Mesangial cell (primary cell): ENCODE data around the gene DNAJC3. TPM values are rescaled to one million over a fixed set of nuclear protein-coding genes. Genes with fewer than 3 reads are reported as not detected.

Experiments used
- total RNA-seq: library from RNA; depleted of rRNA; stranded (reverse); fragments of >200 nt; gene quantifications from 2 replicates; pipeline ENCODE4 v1.2.3, GENCODE V29; 2015

DNAJC3 gene, protein sequence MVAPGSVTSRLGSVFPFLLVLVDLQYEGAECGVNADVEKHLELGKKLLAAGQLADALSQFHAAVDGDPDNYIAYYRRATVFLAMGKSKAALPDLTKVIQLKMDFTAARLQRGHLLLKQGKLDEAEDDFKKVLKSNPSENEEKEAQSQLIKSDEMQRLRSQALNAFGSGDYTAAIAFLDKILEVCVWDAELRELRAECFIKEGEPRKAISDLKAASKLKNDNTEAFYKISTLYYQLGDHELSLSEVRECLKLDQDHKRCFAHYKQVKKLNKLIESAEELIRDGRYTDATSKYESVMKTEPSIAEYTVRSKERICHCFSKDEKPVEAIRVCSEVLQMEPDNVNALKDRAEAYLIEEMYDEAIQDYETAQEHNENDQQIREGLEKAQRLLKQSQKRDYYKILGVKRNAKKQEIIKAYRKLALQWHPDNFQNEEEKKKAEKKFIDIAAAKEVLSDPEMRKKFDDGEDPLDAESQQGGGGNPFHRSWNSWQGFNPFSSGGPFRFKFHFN
- total RNA-seq: 15.8 and 20.2 TPM in 2 replicates

DNA sequence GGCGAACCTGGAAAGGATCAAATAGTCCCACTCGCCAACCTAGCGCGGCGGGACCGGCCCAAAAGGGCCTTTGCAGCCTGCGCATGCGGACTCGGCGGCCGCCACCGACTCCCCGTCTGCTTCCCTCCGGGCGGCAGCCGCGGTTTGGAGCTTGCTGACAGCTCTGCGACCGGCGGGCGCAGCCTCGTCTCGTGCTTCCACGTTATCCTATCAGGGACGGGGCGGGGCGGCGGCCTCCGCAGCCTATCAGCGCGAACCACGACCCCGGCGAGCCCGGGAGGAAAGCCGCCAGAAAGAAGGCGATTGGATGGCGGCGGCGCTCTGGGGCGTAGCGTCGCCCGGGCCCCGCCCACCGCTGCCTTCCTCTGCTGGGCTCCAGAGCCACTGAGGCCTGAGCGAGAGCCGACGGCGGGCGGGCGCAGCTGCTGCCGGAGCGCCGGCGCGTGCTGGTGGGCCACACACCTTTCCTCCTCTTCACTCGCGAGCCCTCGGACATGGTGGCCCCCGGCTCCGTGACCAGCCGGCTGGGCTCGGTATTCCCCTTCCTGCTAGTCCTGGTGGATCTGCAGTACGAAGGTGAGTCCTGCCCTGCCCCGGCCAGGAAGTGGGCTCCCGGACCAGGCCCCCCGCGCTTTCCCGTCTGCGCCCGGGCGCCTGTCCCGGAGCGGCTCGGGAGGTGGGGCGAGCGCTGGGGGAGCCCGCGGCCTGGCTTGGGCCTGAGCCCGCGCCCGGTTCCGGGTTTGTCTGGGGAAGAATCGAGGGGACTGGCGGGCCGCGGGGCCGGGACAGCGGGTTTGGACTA lies at the start of gene DNAJC3:
TSS of gene DNAJC3 (plus strand) at position 378 of the 802 bp plus-strand sequence. CDS start at position 495, 117 bp downstream.

DNA sequence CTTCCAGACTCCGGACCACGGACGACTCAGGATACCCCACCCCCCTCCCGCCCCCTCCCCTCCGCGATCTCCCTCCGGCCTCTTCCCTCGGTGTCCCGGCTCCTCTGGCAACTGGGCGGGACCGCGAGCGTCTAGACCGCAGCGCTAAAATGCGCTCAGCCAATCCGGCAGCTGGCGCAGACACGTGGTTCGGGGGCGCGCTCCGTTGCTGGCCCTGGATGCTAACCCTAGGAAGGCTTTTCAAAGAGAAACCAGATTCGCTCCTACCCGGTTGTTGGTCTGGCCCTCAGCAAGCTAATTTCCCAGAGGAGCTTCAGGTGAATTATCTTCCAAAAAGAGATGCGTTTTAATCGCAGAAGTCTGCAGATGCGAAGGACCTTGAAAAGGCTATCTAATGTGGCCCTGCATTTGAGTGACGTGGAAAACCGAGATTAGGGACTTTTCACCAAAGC lies 32.3 kb upstream of the DNAJC3 start, which contains the start of gene DZIP1:
TSS of gene DZIP1 (minus strand) at position 106 of the 452 bp plus-strand sequence. CDS start 2,677 bp downstream, outside the sequence.

Other genes with a start within 250 kb of the DNAJC3 start
- gene CLDN10, start 124.4 kb upstream of the DNAJC3 start, total RNA-seq: 4.9 and 9.0 TPM in 2 replicates
- gene DZIP1, start 32.4 kb upstream of the DNAJC3 start, total RNA-seq: 22.7 and 33.5 TPM in 2 replicates